Endothelial cell (in vitro differentiated cells): ENCODE measurements around the gene PCNX3. TPM values are rescaled to one million over a fixed set of nuclear protein-coding genes. Genes with fewer than 3 reads are reported as not detected.
A peak's percentile ranks its signal among the peaks of the same experiment; 100 is the strongest.
"Not testable (repeated sequence)": the region's sequence is repeated elsewhere in the genome, so short reads cannot be mapped to it uniquely, and the experiment has no call there.

Experiments used
- DNase-seq: peaks from one replicate; pipeline ENCODE4 v3.0.0; 2021; ENCODE audit warnings: low spot score
- H3K27ac Mint-ChIP-seq: one replicate; pipeline ENCODE4 v1.8.0; 2021; ENCODE audit warnings: mixed read lengths, inconsistent platforms; ENCODE audit not compliant: unreplicated experiment
- H3K27me3 Mint-ChIP-seq: one replicate; pipeline ENCODE4 v1.8.0; 2021; ENCODE audit warnings: mild to moderate bottlenecking, moderate library complexity, mixed read lengths, inconsistent platforms; ENCODE audit not compliant: unreplicated experiment
- H3K36me3 Mint-ChIP-seq: one replicate; pipeline ENCODE4 v1.8.0; 2021; ENCODE audit warnings: mild to moderate bottlenecking, low read depth, mixed read lengths, inconsistent platforms; ENCODE audit not compliant: unreplicated experiment
- H3K4me1 Mint-ChIP-seq: one replicate; pipeline ENCODE4 v1.8.0; 2021; ENCODE audit warnings: mild to moderate bottlenecking, mixed read lengths, inconsistent platforms; ENCODE audit not compliant: unreplicated experiment
- H3K4me3 Mint-ChIP-seq: one replicate; pipeline ENCODE4 v1.8.0; 2021; ENCODE audit warnings: mild to moderate bottlenecking, mixed read lengths, inconsistent platforms; ENCODE audit not compliant: unreplicated experiment
- H3K9me3 Mint-ChIP-seq: one replicate; pipeline ENCODE4 v1.8.0; 2021; ENCODE audit warnings: mixed read lengths, inconsistent platforms; ENCODE audit not compliant: unreplicated experiment
- total RNA-seq: library from RNA; stranded (reverse); fragmentation: NEBNext Ultra II Directional; extraction: Animal tissue kit (Norgen Biotek cat#: 25700); gene quantifications from one replicate; pipeline ENCODE4 v1.2.1, GENCODE V29; 2021; ENCODE audit not compliant: unreplicated experiment
- TF ChIP-seq, protein P1 (sequence below): fragments of 200-600 bp; sonication (generic); IDR thresholded peaks from one replicate; pipeline ENCODE4 v1.5.0; 2021; ENCODE audit warnings: antibody characterized with exemption; ENCODE audit not compliant: unreplicated experiment

The PCNX3 gene
- total RNA-seq, 1 donor from 2014 or later = 76.1 TPM

DNA sequence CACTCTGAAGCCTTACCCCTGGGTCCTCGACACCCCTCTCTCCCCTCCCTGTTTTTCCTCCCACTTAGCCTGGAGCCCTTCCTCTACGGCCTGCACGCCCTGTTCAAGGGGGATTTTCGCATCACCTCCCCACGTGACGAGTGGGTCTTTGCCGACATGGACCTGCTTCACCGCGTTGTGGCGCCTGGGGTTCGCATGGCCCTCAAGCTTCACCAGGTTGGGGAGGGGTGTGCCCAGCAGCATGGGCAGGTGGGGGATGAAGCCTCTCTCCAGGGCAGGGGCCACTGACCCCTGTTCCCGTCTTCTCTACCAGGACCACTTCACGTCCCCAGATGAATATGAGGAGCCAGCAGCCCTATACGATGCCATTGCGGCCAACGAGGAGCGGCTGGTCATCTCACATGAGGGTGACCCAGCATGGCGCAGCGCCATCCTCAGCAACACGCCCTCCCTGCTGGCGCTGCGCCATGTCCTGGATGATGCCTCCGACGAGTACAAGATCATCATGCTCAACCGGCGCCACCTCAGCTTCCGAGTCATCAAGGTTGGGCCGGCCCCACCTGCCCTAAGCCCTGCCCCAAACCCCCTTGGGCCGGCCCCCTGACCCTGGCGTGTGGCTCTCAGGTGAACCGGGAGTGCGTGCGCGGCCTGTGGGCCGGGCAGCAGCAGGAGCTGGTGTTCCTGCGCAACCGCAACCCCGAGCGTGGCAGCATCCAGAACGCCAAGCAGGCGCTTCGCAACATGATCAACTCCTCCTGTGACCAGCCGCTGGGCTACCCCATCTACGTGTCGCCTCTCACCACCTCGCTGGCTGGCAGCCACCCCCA is 19.5 kb downstream of the PCNX3 start:
- no peaks in the 10 kb centered on the region for H3K9me3 Mint-ChIP-seq
- no peak for DNase-seq

DNA sequence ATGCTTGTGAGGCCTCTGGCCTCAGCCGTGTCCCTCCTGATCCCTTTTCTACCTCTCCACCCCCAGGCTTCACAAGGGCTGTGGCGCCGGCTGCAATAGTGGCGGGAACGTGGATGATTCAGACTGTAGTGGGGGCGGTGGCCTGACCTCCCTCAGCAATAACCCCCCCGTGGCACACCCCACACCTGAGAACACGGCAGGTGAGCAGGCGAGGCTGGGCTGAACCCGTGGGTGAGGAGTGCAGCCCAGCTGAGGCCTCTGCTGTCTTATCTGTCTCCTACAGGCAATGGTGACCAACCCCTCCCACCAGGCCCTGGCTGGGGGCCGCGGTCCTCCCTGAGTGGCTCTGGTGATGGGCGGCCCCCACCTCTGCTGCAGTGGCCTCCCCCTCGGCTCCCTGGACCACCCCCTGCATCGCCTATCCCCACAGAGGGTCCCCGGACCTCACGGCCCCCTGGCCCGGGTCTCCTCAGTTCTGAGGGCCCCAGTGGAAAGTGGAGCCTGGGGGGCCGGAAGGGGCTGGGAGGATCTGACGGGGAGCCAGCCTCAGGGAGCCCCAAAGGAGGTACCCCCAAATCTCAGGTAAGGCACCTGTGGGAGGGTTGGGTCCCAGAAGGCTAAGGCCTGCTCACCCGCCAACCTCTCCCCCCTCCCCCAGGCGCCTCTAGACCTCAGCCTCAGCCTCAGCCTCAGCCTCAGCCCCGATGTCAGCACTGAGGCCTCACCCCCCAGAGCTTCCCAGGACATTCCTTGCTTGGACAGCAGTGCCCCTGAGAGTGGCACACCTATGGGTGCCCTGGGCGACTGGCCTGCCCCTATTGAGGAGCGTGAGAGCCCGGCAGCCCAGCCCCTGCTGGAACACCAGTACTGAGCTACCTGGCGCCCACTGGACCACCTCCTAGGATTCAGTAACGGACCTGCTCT is 20.8 kb downstream of the PCNX3 start:
- Mint-ChIP-seq H3K9me3 (no peaks in the 10 kb centered on the region), H3K27ac (peak overlapping the region; percentile 82), H3K4me3 (peak overlapping the region; percentile 69), H3K27me3 (peaks cover 12% of the 10 kb centered on the region), H3K4me1 (peaks cover 36% of the 10 kb centered on the region), H3K36me3 (peaks cover 18% of the 10 kb centered on the region)
- TF ChIP-seq, protein P1, sequence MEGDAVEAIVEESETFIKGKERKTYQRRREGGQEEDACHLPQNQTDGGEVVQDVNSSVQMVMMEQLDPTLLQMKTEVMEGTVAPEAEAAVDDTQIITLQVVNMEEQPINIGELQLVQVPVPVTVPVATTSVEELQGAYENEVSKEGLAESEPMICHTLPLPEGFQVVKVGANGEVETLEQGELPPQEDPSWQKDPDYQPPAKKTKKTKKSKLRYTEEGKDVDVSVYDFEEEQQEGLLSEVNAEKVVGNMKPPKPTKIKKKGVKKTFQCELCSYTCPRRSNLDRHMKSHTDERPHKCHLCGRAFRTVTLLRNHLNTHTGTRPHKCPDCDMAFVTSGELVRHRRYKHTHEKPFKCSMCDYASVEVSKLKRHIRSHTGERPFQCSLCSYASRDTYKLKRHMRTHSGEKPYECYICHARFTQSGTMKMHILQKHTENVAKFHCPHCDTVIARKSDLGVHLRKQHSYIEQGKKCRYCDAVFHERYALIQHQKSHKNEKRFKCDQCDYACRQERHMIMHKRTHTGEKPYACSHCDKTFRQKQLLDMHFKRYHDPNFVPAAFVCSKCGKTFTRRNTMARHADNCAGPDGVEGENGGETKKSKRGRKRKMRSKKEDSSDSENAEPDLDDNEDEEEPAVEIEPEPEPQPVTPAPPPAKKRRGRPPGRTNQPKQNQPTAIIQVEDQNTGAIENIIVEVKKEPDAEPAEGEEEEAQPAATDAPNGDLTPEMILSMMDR = no peak
- DNase-seq = no peak

More for the DNA sequence above, 19.5 kb downstream of the PCNX3 start:
- Mint-ChIP-seq H3K36me3 (peaks cover 18% of the 10 kb centered on the region), H3K4me1 (peaks cover 29% of the 10 kb centered on the region), H3K27ac (no peak overlapping the region), H3K27me3 (peaks cover 12% of the 10 kb centered on the region), H3K4me3 (no peak overlapping the region)
- TF ChIP-seq, protein P1 = no peak

GRCh38 chr11:65637032-65637557 is 21.5 kb downstream of the PCNX3 start:
- Mint-ChIP-seq H3K4me3 (peak overlapping the region; percentile 88), H3K9me3 (no peaks in the 10 kb centered on the region), H3K36me3 (peaks cover 19% of the 10 kb centered on the region), H3K27me3 (peaks cover 13% of the 10 kb centered on the region), H3K4me1 (peaks cover 43% of the 10 kb centered on the region), H3K27ac (peak overlapping the region; percentile 82)
- TF ChIP-seq, protein P1 = no peak
- DNase-seq = no peak

- Mint-ChIP-seq H3K27me3 (peaks cover 13% of the 10 kb centered on the region), H3K27ac (peak within 1 kb of the TSS; percentile 87), H3K4me3 (peak within 1 kb of the TSS; percentile 90), H3K9me3 (no peaks in the 10 kb centered on the region), H3K36me3 (peaks cover 19% of the 10 kb centered on the region), H3K4me1 (peaks cover 44% of the 10 kb centered on the region)
- TF ChIP-seq, protein P1 = peak; percentile 58
- peak; percentile 93 for DNase-seq
Measured at GRCh38 chr11:65637794-65638419, 22.3 kb downstream of the PCNX3 start, which contains the start of gene SIPA1. SIPA1 (plus strand) TSS chr11:65638101; CDS start chr11:65640922, 2,821 bp downstream.

DNA sequence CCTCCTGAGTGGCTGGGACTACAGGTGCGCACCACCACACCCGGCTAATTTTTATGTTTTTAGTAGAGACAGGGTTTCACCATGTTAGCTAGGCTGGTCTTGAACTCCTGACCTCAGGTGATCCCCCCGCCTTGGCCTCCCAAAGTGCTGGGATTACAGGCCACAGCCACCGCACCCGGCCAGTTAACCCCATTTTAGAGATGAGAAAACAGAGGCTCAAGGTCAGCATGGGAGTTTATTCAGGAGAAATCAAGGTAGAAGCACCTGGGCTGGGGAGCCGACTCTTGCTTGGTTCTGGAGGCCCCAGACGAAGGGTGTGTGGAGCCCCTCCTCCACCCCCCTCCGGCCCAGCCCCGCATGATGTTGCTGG is 23.6 kb downstream of the PCNX3 start:
- not testable (repeated sequence) for DNase-seq, H3K9me3 Mint-ChIP-seq
- H3K27me3 Mint-ChIP-seq = peaks cover 18% of the 10 kb centered on the region
- H3K27ac Mint-ChIP-seq = peak overlapping the region; percentile 91
- H3K36me3 Mint-ChIP-seq = peaks cover 24% of the 10 kb centered on the region
- H3K4me3 Mint-ChIP-seq = peak overlapping the region; percentile 90
- peaks cover 52% of the 10 kb centered on the region for H3K4me1 Mint-ChIP-seq
